HepG2 (cell line): ENCODE measurements around the gene CAPZA3.

Experiments
- EZH2 ChIP-seq: conservative IDR thresholded peaks from 2 replicates; pipeline ENCODE4 v1.6.1; 2012; ENCODE audit warnings: mild to moderate bottlenecking, low read depth, low read length, moderate library complexity
- HNRNPUL1 ChIP-seq: fragments of 200-400 bp; formaldehyde crosslinking; IDR thresholded peaks from 2 replicates; pipeline ENCODE4 v1.6.1; 2017; ENCODE audit warnings: low read depth, mild to moderate bottlenecking, low read length, moderate library complexity
- NR2F1 ChIP-seq, 2 experiments: fragments of 450-650 bp in 1 of 2; formaldehyde crosslinking in 1 of 2; IDR thresholded peaks; 2 replicates each; pipeline versions ENCODE4 v1.5.0 to v1.6.1; 2016 to 2020; ENCODE audit warnings: mild to moderate bottlenecking in 1 of 2, missing compliant biosample characterization in 1 of 2, missing genetic modification reagents in 1 of 2, moderate library complexity in 1 of 2

DNA sequence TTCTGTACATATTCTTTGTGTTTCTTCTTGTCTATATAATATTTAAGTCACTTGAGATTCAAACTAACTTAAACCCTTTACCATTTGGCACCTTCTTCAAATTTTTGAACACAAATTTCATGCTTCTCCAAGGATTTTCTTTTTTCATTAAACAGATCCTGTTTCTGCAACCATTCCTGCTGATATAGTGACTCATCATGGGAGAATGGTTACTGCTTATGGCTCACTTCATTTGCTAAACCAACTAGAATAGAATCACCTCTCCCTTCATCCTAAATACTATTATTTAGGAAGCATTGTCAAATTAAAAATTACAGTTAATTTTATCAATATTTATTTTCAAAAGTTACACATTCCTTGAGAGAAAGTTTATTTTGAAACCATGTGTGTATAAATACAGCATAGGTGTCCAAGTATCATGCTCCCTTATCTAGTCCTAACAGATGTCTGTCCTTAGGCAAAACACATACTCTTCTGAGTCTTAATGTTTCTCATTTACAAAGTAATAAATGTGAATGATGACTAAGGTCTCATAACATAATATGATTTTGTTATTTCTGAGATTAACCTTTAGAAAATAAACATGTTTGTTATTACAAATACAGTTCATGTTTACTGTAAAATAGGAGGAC is 40.8 kb upstream of the CAPZA3 start:
- TF ChIP-seq EZH2 (no peak), HNRNPUL1 (no peak), NR2F1 (CRISPR knock-in tag; IDR thresholded peaks at IDR 0.05) (no peak)
